ENCODE measurements around the gene ACBD5. TPM values are rescaled to one million over a fixed set of nuclear protein-coding genes. Genes with fewer than 3 reads are reported as not detected.

ACBD5 gene
- total RNA-seq, 2 experiments from 2014 or later = 21.3 to 22.5 TPM

DNA sequence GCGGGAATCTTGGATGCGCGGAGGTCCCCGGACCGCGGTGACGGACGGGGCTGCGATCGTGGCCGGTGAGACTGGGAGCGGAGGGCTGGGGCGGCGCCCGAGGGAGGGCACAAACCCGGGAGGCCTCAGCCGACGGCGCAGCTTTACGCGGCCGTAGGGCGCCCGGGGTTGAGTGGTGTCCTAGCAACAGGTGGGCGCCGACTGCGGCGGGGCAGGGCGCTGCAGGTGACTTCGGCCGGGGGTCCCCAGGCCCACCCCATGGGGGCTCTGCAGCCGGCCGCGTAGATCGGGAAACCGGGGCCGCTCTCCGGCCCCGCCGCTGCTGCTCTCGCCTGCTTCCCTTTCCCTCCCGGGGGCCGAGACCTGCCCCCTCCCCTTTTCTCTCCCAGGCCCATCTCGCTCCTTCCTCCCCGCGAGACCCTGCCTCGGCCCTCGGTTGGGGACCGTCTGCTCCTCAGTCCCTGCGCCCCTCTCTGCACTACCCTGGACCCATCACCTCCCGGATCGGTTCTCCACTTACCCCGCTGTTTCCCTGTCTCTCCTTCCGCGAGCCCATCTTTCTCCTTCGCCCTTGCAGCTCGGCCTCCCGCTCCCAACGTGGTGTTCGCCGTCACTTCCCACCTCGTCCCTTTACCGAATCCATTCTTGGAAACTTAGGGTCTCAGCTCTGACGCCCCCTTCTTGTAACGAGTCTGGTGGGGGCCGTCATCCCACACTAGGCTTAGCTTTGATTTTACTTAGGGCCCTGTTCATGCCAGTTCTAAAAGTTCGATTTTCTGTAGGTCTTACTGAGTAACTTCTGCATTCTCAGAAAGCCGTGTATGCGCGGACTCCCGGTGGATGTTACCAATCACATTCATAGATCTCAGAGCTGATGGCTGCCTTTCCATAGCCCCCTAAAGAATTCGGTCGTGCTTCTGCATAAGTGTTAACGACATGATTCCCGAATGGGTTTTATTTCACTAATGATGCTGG, 18.5 kb upstream of the ACBD5 start:
- POLR2A ChIA-PET = interaction anchor here (0.7 to 4.8 kb wide), 3 partner anchors 16 to 105 kb away, joined by 3 to 52 read pairs (median 12); partner anchors contain the start of gene YME1L1
- intact Hi-C loops (cut with DNase I, micrococcal nuclease) = loop anchor here in 1 of 2 experiments (2.0 kb wide), 1 partner anchor 16 kb away; no protein-coding TSS in a partner anchor
- Mint-ChIP-seq H3K27me3 (peaks cover 62% of the 10 kb centered on the region), H3K27ac (no peak overlapping the region), H3K9me3 (no peaks in the 10 kb centered on the region), H3K4me1 (ENCODE audit: low read depth) (peaks cover 25% of the 10 kb centered on the region), H3K4me3 (peak overlapping the region; percentile 91), H3K36me3 (ENCODE audit: low read depth) (no peaks in the 10 kb centered on the region)
- CTCF ChIA-PET = interaction anchor here (1.2 kb wide), 3 partner anchors 7 to 35 kb away, joined by 3 to 6 read pairs (median 3); no protein-coding TSS in a partner anchor
- peaks cover 0 to 14% of the 10 kb centered on the region in 2 experiments for H3K9me3 ChIP-seq (ENCODE audit: control insufficient read depth in 1 of 2, insufficient read depth in 1 of 2, low read length in 2 of 2)
- DNase-seq (peak in 3 of 14 experiments; percentile 34 to 46 (median 38)), ATAC-seq (ENCODE audit: poor library complexity) (no peak)
- no peak overlapping the region for H3K27ac ChIP-seq (ENCODE audit: low read depth in 1 of 2, low read length in 2 of 2)
- H3K27me3 ChIP-seq (ENCODE audit: control insufficient read depth in 1 of 2, insufficient read depth in 2 of 2, low read length in 2 of 2) = peaks cover 22 to 37% of the 10 kb centered on the region in 2 experiments
- TF ChIP-seq, protein P1, sequence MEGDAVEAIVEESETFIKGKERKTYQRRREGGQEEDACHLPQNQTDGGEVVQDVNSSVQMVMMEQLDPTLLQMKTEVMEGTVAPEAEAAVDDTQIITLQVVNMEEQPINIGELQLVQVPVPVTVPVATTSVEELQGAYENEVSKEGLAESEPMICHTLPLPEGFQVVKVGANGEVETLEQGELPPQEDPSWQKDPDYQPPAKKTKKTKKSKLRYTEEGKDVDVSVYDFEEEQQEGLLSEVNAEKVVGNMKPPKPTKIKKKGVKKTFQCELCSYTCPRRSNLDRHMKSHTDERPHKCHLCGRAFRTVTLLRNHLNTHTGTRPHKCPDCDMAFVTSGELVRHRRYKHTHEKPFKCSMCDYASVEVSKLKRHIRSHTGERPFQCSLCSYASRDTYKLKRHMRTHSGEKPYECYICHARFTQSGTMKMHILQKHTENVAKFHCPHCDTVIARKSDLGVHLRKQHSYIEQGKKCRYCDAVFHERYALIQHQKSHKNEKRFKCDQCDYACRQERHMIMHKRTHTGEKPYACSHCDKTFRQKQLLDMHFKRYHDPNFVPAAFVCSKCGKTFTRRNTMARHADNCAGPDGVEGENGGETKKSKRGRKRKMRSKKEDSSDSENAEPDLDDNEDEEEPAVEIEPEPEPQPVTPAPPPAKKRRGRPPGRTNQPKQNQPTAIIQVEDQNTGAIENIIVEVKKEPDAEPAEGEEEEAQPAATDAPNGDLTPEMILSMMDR (IDR thresholded peaks at IDR 0.05) = no peak
- H3K4me1 ChIP-seq (ENCODE audit: insufficient read depth, low read length) = peaks cover 21% of the 10 kb centered on the region
- no peaks in the 10 kb centered on the region for H3K36me3 ChIP-seq (ENCODE audit: insufficient read depth, low read length)
- peak overlapping the region; percentile 53 for H3K4me3 ChIP-seq (ENCODE audit: low read length)

DNA sequence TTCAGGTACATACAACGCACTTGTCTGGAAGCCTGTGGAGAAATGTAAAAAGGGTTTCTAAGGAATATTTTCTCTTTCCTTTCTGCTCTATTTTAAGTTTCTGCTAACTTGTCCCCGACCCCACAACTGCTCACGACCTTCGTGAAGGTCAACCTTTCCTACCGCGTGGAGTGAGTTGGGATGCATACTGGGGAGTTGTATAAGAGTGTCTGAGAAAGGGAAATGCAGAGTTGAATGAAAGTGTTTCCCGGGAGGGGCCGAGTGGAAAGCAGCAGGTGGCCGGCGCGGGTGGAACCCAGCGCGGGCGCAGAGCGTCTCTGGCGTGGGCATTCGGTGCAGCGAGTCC, 17.9 kb upstream of the ACBD5 start:
- no peaks in the 10 kb centered on the region for H3K36me3 ChIP-seq (ENCODE audit: insufficient read depth, low read length)
- ATAC-seq (ENCODE audit: poor library complexity) (no peak), DNase-seq (peak in 1 of 14 experiments; percentile 9)
- Mint-ChIP-seq H3K4me1 (ENCODE audit: low read depth) (peaks cover 27% of the 10 kb centered on the region), H3K4me3 (peak overlapping the region; percentile 80), H3K27me3 (peaks cover 58% of the 10 kb centered on the region), H3K27ac (peak overlapping the region; percentile 46), H3K9me3 (no peaks in the 10 kb centered on the region), H3K36me3 (ENCODE audit: low read depth) (no peaks in the 10 kb centered on the region)
- intact Hi-C loops (cut with DNase I, micrococcal nuclease) = loop anchor here in 1 of 2 experiments (2.0 kb wide), 1 partner anchor 16 kb away; no protein-coding TSS in a partner anchor
- POLR2A ChIA-PET = interaction anchor here (2.1 to 4.8 kb wide), 2 partner anchors 16 to 104 kb away, joined by 12 to 52 read pairs; partner anchors contain the start of gene YME1L1
- H3K4me1 ChIP-seq (ENCODE audit: insufficient read depth, low read length) = peaks cover 21% of the 10 kb centered on the region
- CTCF ChIA-PET = no interaction called here
- H3K4me3 ChIP-seq (ENCODE audit: low read length) = peak overlapping the region; percentile 53
- peaks cover 0 to 14% of the 10 kb centered on the region in 2 experiments for H3K9me3 ChIP-seq (ENCODE audit: control insufficient read depth in 1 of 2, insufficient read depth in 1 of 2, low read length in 2 of 2)
- H3K27me3 ChIP-seq (ENCODE audit: control insufficient read depth in 1 of 2, insufficient read depth in 2 of 2, low read length in 2 of 2) = peaks cover 22 to 35% of the 10 kb centered on the region in 2 experiments
- TF ChIP-seq, protein P1 (IDR thresholded peaks at IDR 0.05) = no peak
- H3K27ac ChIP-seq (ENCODE audit: low read depth in 1 of 2, low read length in 2 of 2) = no peak overlapping the region

DNA sequence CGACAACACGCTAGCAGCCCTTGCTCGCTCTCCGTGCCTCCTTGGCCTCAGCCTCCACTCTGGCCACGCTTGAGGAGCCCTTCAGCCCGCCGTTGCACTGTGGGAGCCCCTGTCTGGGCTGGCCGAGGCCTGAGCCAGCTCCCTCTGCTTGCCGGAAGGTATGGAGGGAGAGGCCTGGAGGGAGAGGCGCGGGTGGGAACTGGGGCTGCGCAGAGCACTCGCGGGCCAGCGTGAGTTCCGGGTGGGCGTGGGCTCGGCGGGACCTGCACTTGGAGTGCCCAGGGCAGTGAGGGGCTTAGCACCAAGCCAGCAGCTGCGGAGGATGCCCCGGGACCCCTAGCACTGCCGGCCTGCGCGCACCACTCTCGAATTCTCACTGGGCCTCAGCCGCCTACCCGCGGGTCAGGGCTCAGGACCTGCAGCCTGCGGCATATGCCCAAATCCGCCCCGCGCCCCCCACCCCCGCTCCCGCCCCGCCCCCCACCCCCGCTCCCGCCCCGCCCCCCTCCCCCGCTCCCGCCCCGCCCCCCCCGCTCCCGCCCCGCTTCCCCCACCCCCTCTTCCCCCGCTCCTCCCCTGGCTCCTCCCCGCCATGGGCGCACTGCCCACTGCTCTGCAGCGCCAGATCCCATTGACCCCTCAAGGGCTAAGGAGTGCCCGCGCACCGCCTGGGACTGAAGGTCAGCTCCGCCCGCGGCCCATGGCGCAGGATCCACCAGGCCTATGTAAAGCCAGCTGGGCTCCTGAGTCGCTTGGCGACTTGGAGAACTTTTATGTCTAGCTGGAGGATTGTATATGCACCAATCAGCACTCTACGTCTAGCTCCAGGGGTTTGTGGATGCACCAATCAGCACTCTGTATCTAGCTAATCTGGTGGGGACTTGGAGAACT, 15.9 kb upstream of the ACBD5 start:
- peak overlapping the region; percentile 46 for H3K27ac Mint-ChIP-seq
- POLR2A ChIA-PET = interaction anchor here (1.2 to 4.8 kb wide), 6 partner anchors 14 to 247 kb away, joined by 4 to 52 read pairs (median 11); partner anchors contain the start of genes ACBD5 and YME1L1

More for the DNA sequence above, 15.9 kb upstream of the ACBD5 start:
- Histone ChIP-seq H3K27ac (ENCODE audit: low read depth in 1 of 2, low read length in 2 of 2) (no peak overlapping the region), H3K4me3 (ENCODE audit: low read length) (no peak overlapping the region), H3K9me3 (ENCODE audit: control insufficient read depth in 1 of 2, insufficient read depth in 1 of 2, low read length in 2 of 2) (peaks cover 0 to 14% of the 10 kb centered on the region in 2 experiments), H3K36me3 (ENCODE audit: insufficient read depth, low read length) (no peaks in the 10 kb centered on the region), H3K4me1 (ENCODE audit: insufficient read depth, low read length) (peaks cover 33% of the 10 kb centered on the region), H3K27me3 (ENCODE audit: control insufficient read depth in 1 of 2, insufficient read depth in 2 of 2, low read length in 2 of 2) (peaks cover 22 to 33% of the 10 kb centered on the region in 2 experiments)
- Mint-ChIP-seq H3K36me3 (ENCODE audit: low read depth) (no peaks in the 10 kb centered on the region), H3K4me1 (ENCODE audit: low read depth) (peaks cover 30% of the 10 kb centered on the region), H3K27me3 (peaks cover 43% of the 10 kb centered on the region), H3K9me3 (no peaks in the 10 kb centered on the region), H3K4me3 (peak overlapping the region; percentile 80)
- ATAC-seq (ENCODE audit: poor library complexity) (no peak), DNase-seq (peak in 1 of 14 experiments; percentile 21)
- TF ChIP-seq, protein P1 (IDR thresholded peaks at IDR 0.05) = no peak
- CTCF ChIA-PET = interaction anchor here (1.0 to 1.1 kb wide), 2 partner anchors 15 to 33 kb away, joined by 3 to 7 read pairs; no protein-coding TSS in a partner anchor
- intact Hi-C loops (cut with DNase I, micrococcal nuclease) = no loop called here
